Measurements from ENCODE around the gene CHD1.

Gene CHD1

GRCh38 chr5:98975682-98976407, 47.0 kb upstream of the CHD1 start:
- H3K9ac ChIP-seq (ENCODE audit: low read length): no peak overlapping the region
- no peak overlapping the region for H3K27ac ChIP-seq (ENCODE audit: low read depth, low read length)
- H2AFZ ChIP-seq (ENCODE audit: low read depth, low read length, severe bottlenecking): no peak overlapping the region
- no peak overlapping the region for H3K4me3 ChIP-seq (ENCODE audit: insufficient read depth, low read length, poor library complexity, severe bottlenecking)
- H3K9me3 ChIP-seq (ENCODE audit: insufficient read depth, low read length): no peaks in the 10 kb centered on the region
- H3K27me3 ChIP-seq (ENCODE audit: low read length): no peaks in the 10 kb centered on the region
- no peaks in the 10 kb centered on the region for H3K36me3 ChIP-seq (ENCODE audit: low read length)
- no peaks in the 10 kb centered on the region for H3F3A ChIP-seq (ENCODE audit: insufficient read depth)
- TF ChIP-seq EZH2phosphoT487 (conservative IDR thresholded peaks at IDR 0.05; ENCODE audit: low read length) (no peak), CTCF (IDR thresholded peaks at IDR 0.05; ENCODE audit: insufficient read depth, low read length, poor library complexity, severe bottlenecking) (no peak)
- H3K79me2 ChIP-seq (ENCODE audit: insufficient read depth, low read length): no peaks in the 10 kb centered on the region
- H3K4me2 ChIP-seq (ENCODE audit: low read depth, low read length, poor library complexity, severe bottlenecking): no peak overlapping the region
- no peaks in the 10 kb centered on the region for H3K9me2 ChIP-seq (replicated peaks; ENCODE audit: insufficient read depth, low read length)
- no peaks in the 10 kb centered on the region; the same call in 1 of the 2 replicates for H4K20me1 ChIP-seq (ENCODE audit: low read depth, low read length)

- Histone ChIP-seq H3F3A (ENCODE audit: insufficient read depth) (no peaks in the 10 kb centered on the region), H3K4me2 (ENCODE audit: low read depth, low read length, poor library complexity, severe bottlenecking) (no peak overlapping the region), H3K79me2 (ENCODE audit: insufficient read depth, low read length) (no peaks in the 10 kb centered on the region), H3K9me2 (replicated peaks; ENCODE audit: insufficient read depth, low read length) (no peaks in the 10 kb centered on the region), H4K20me1 (ENCODE audit: low read depth, low read length) (no peaks in the 10 kb centered on the region; the same call in 1 of the 2 replicates), H3K27ac (ENCODE audit: low read depth, low read length) (no peak overlapping the region), H2AFZ (ENCODE audit: low read depth, low read length, severe bottlenecking) (no peak overlapping the region), H3K9me3 (ENCODE audit: insufficient read depth, low read length) (no peaks in the 10 kb centered on the region), H3K4me3 (ENCODE audit: insufficient read depth, low read length, poor library complexity, severe bottlenecking) (no peak overlapping the region), H3K27me3 (ENCODE audit: low read length) (no peaks in the 10 kb centered on the region), H3K9ac (ENCODE audit: low read length) (no peak overlapping the region), H3K36me3 (ENCODE audit: low read length) (no peaks in the 10 kb centered on the region)
- TF ChIP-seq EZH2phosphoT487 (conservative IDR thresholded peaks at IDR 0.05; ENCODE audit: low read length) (no peak), CTCF (IDR thresholded peaks at IDR 0.05; ENCODE audit: insufficient read depth, low read length, poor library complexity, severe bottlenecking) (no peak)
Observed at GRCh38 chr5:98975223-98975622, 46.4 kb upstream of the CHD1 start.

GRCh38 chr5:98969400-98969799, 40.6 kb upstream of the CHD1 start:
- H3K4me3 ChIP-seq (ENCODE audit: insufficient read depth, low read length, poor library complexity, severe bottlenecking): no peak overlapping the region
- H3K36me3 ChIP-seq (ENCODE audit: low read length): no peaks in the 10 kb centered on the region
- no peak overlapping the region for H3K27ac ChIP-seq (ENCODE audit: low read depth, low read length)
- H3K79me2 ChIP-seq (ENCODE audit: insufficient read depth, low read length): no peaks in the 10 kb centered on the region
- H3K9ac ChIP-seq (ENCODE audit: low read length): no peak overlapping the region
- no peak overlapping the region for H3K4me2 ChIP-seq (ENCODE audit: low read depth, low read length, poor library complexity, severe bottlenecking)
- TF ChIP-seq EZH2phosphoT487 (conservative IDR thresholded peaks at IDR 0.05; ENCODE audit: low read length) (no peak), CTCF (IDR thresholded peaks at IDR 0.05; ENCODE audit: insufficient read depth, low read length, poor library complexity, severe bottlenecking) (no peak)
- H3K9me3 ChIP-seq (ENCODE audit: insufficient read depth, low read length): no peaks in the 10 kb centered on the region
- H2AFZ ChIP-seq (ENCODE audit: low read depth, low read length, severe bottlenecking): no peak overlapping the region
- no peaks in the 10 kb centered on the region for H3F3A ChIP-seq (ENCODE audit: insufficient read depth)
- no peaks in the 10 kb centered on the region for H3K27me3 ChIP-seq (ENCODE audit: low read length)
- no peaks in the 10 kb centered on the region; the same call in 1 of the 2 replicates for H4K20me1 ChIP-seq (ENCODE audit: low read depth, low read length)
- H3K9me2 ChIP-seq (replicated peaks; ENCODE audit: insufficient read depth, low read length): no peaks in the 10 kb centered on the region

All from SU-DHL-6 (cell line).